ENCODE results near the gene BLCAP. TPM values are rescaled to one million over a fixed set of nuclear protein-coding genes. Genes with fewer than 3 reads are reported as not detected.
"Not testable (repeated sequence)": the region's sequence is repeated elsewhere in the genome, so short reads cannot be mapped to it uniquely, and the experiment has no call there.

Gene BLCAP
- total RNA-seq, 1 experiment from 2014 or later, result 191 TPM

- no peak for DNase-seq
- Histone ChIP-seq H3K27me3 (no peaks in the 10 kb centered on the region), H3K4me1 (peaks cover 11% of the 10 kb centered on the region; the same call in 1 of the 2 replicates), H3K36me3 (no peaks in the 10 kb centered on the region), H3K9me3 (replicated peaks) (no peaks in the 10 kb centered on the region), H3K4me3 (no peak overlapping the region), H3K27ac (no peak overlapping the region)
These were observed 16.7 kb upstream of the BLCAP start for GRCh38 chr20:37544386-37544785.

GRCh38 chr20:37543828-37544227 lies 16.2 kb upstream of the BLCAP start:
- no peaks in the 10 kb centered on the region for H3K36me3 ChIP-seq
- peaks cover 11% of the 10 kb centered on the region; the same call in 1 of the 2 replicates for H3K4me1 ChIP-seq
- DNase-seq, result peak in 1 of 2 experiments; percentile 54
- H3K9me3 ChIP-seq (replicated peaks), result no peaks in the 10 kb centered on the region
- no peak overlapping the region for H3K27ac ChIP-seq
- no peak overlapping the region for H3K4me3 ChIP-seq
- no peaks in the 10 kb centered on the region for H3K27me3 ChIP-seq

GRCh38 chr20:37542281-37542680 lies 14.6 kb upstream of the BLCAP start:
- Histone ChIP-seq H3K27me3 (no peaks in the 10 kb centered on the region), H3K4me1 (peaks cover 11% of the 10 kb centered on the region; the same call in 1 of the 2 replicates), H3K9me3 (replicated peaks) (no peaks in the 10 kb centered on the region), H3K4me3 (no peak overlapping the region), H3K27ac (no peak overlapping the region), H3K36me3 (no peaks in the 10 kb centered on the region)
- peak in 1 of 2 experiments; percentile 44 for DNase-seq

GRCh38 chr20:37541326-37541725 lies 13.7 kb upstream of the BLCAP start:
- Histone ChIP-seq H3K27ac (no peak overlapping the region), H3K9me3 (replicated peaks) (no peaks in the 10 kb centered on the region), H3K4me1 (peaks cover 11% of the 10 kb centered on the region; the same call in 1 of the 2 replicates), H3K27me3 (no peaks in the 10 kb centered on the region), H3K4me3 (no peak overlapping the region), H3K36me3 (no peaks in the 10 kb centered on the region)
- no peak for DNase-seq

GRCh38 chr20:37540838-37541237 lies 13.2 kb upstream of the BLCAP start:
- not testable (repeated sequence) for H3K27me3 ChIP-seq; H3K4me3 ChIP-seq; H3K27ac ChIP-seq; DNase-seq; H3K9me3 ChIP-seq (replicated peaks); H3K36me3 ChIP-seq
- H3K4me1 ChIP-seq, result peaks cover 15% of the 10 kb centered on the region; the same call in 1 of the 2 replicates

GRCh38 chr20:37540001-37540400 lies 12.3 kb upstream of the BLCAP start:
- peaks cover 20% of the 10 kb centered on the region; the same call in 1 of the 2 replicates for H3K4me1 ChIP-seq
- H3K36me3 ChIP-seq, result no peaks in the 10 kb centered on the region
- no peaks in the 10 kb centered on the region for H3K27me3 ChIP-seq
- no peak for DNase-seq
- no peaks in the 10 kb centered on the region for H3K9me3 ChIP-seq (replicated peaks)
- no peak overlapping the region for H3K4me3 ChIP-seq
- H3K27ac ChIP-seq, result no peak overlapping the region

- Histone ChIP-seq H3K36me3 (no peaks in the 10 kb centered on the region), H3K4me3 (no peak overlapping the region)
- DNase-seq, result no peak
These were observed 11.7 kb upstream of the BLCAP start for GRCh38 chr20:37539424-37539823.

GRCh38 chr20:37538003-37538402 lies 10.3 kb upstream of the BLCAP start:
- Histone ChIP-seq H3K9me3 (replicated peaks) (no peaks in the 10 kb centered on the region), H3K4me3 (no peak overlapping the region), H3K36me3 (no peaks in the 10 kb centered on the region), H3K4me1 (peaks cover 17% of the 10 kb centered on the region; the same call in 1 of the 2 replicates), H3K27me3 (no peaks in the 10 kb centered on the region), H3K27ac (no peak overlapping the region)
- peak in 1 of 2 experiments; percentile 44 for DNase-seq

More at GRCh38 chr20:37539424-37539823, 11.7 kb upstream of the BLCAP start:
- Histone ChIP-seq H3K27me3 (no peaks in the 10 kb centered on the region), H3K27ac (no peak overlapping the region), H3K9me3 (replicated peaks) (no peaks in the 10 kb centered on the region), H3K4me1 (peaks cover 20% of the 10 kb centered on the region; the same call in 1 of the 2 replicates)

GRCh38 chr20:37537505-37537904 lies 9.8 kb upstream of the BLCAP start:
- H3K4me1 ChIP-seq, result peaks cover 16% of the 10 kb centered on the region; the same call in 1 of the 2 replicates
- H3K27me3 ChIP-seq, result no peaks in the 10 kb centered on the region
- no peak overlapping the region for H3K27ac ChIP-seq
- no peak overlapping the region for H3K4me3 ChIP-seq
- no peaks in the 10 kb centered on the region for H3K36me3 ChIP-seq
- H3K9me3 ChIP-seq (replicated peaks), result no peaks in the 10 kb centered on the region
- no peak for DNase-seq

GRCh38 chr20:37535443-37536132 lies 7.9 kb upstream of the BLCAP start:
- Histone ChIP-seq H3K27ac (no peak overlapping the region), H3K36me3 (no peaks in the 10 kb centered on the region), H3K4me3 (peak overlapping the region; percentile 26; the same call in 1 of the 2 replicates), H3K27me3 (no peaks in the 10 kb centered on the region), H3K4me1 (peaks cover 8% of the 10 kb centered on the region; the same call in 1 of the 2 replicates), H3K9me3 (replicated peaks) (no peaks in the 10 kb centered on the region)
- peak; percentile 79 to 81 for DNase-seq

GRCh38 chr20:37534401-37535157 lies 6.9 kb upstream of the BLCAP start:
- no peaks in the 10 kb centered on the region for H3K9me3 ChIP-seq (replicated peaks)
- no peaks in the 10 kb centered on the region for H3K27me3 ChIP-seq
- no peak overlapping the region for H3K27ac ChIP-seq
- H3K36me3 ChIP-seq, result no peaks in the 10 kb centered on the region
- DNase-seq, result peak; percentile 73 to 97
- no peak overlapping the region for H3K4me3 ChIP-seq
- H3K4me1 ChIP-seq, result peaks cover 8% of the 10 kb centered on the region; the same call in 1 of the 2 replicates

GRCh38 chr20:37533154-37533715 lies 5.6 kb upstream of the BLCAP start:
- DNase-seq, result no peak
- no peak overlapping the region for H3K4me3 ChIP-seq
- peaks cover 8% of the 10 kb centered on the region; the same call in 1 of the 2 replicates for H3K4me1 ChIP-seq
- no peak overlapping the region for H3K27ac ChIP-seq
- no peaks in the 10 kb centered on the region for H3K27me3 ChIP-seq
- no peaks in the 10 kb centered on the region for H3K9me3 ChIP-seq (replicated peaks)
- no peaks in the 10 kb centered on the region for H3K36me3 ChIP-seq

- Histone ChIP-seq H3K27me3 (no peaks in the 10 kb centered on the region), H3K27ac (no peak overlapping the region), H3K4me1 (peaks cover 8% of the 10 kb centered on the region; the same call in 1 of the 2 replicates), H3K36me3 (no peaks in the 10 kb centered on the region), H3K4me3 (no peak overlapping the region), H3K9me3 (replicated peaks) (no peaks in the 10 kb centered on the region)
- no peak for DNase-seq
These were observed 4.2 kb upstream of the BLCAP start for GRCh38 chr20:37531856-37532255.

- H3K4me1 ChIP-seq, result peaks cover 6% of the 10 kb centered on the region
- no peak overlapping the region for H3K27ac ChIP-seq
- no peak overlapping the region for H3K4me3 ChIP-seq
- no peaks in the 10 kb centered on the region; the same call in 1 of the 2 replicates for H3K36me3 ChIP-seq
- no peak for DNase-seq
- no peaks in the 10 kb centered on the region for H3K27me3 ChIP-seq
- no peaks in the 10 kb centered on the region for H3K9me3 ChIP-seq (replicated peaks)
These were observed 3.0 kb upstream of the BLCAP start for GRCh38 chr20:37530696-37531095.

Data from SJCRH30 (cell line).